Gastrocnemius medialis (tissue), 4 donors: Measurements from ENCODE around the gene OR52K1.

Experiments
- POLR2A ChIP-seq, 2 donors: fragments of 450-650 bp; IDR thresholded peaks; one replicate each; pipeline ENCODE4 v1.6.1; 2017; ENCODE audit warnings: antibody characterized with exemption in 2 of 2, mild to moderate bottlenecking in 2 of 2, moderate library complexity in 2 of 2
- TF ChIP-seq, protein P1 (sequence below), 5 experiments: fragments of 450-650 bp in 3 of 5; fragments of 200-600 bp in 2 of 5; sonication (generic) in 2 of 5; IDR thresholded peaks in 4 of 5; conservative IDR thresholded peaks in 1 of 5; 1 replicate in 4 of 5; 2 replicates in 1 of 5; pipeline ENCODE4 v1.5.1; 2016 to 2019; ENCODE audit warnings: antibody characterized with exemption in 5 of 5, mild to moderate bottlenecking in 3 of 5, moderate library complexity in 3 of 5

DNA sequence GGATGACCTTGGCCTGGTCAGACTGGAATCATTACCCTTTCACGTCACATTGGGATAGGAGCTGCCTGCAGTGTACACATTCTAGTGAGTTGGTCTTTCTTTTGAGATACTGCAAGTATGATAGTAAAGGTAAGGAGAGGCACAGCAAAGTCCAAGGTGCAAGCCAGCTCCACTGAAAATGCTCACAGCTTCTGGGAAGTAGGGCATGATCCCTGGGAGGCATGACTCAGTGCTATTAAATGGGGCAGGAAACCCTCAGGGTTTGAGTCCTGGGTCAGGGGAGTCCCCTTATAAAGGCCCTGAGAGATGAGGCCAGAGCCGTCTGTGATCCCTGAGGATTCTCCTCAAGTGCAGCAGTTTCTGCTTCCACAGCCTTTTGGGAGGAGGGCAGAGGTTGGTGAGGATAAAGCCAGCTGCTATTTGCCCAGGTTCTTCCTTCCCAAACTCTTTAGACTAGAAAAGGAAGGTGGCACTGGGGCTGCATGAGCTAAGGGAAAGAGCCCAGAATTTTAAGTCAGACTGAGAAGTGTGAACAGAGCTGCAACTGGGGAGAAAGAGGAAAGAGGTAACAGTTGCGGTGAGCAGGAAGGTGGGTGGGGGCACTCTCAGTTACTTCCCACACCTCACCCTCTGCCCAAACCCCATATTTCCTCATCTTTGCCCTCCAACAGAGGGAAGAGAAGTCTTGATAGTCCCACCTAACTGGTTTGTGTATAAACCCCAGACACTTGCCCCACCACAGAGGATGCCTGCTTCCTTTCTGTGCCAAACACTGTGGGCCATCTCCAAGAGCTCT, 14.4 kb upstream of the OR52K1 start:
- TF ChIP-seq POLR2A (IDR thresholded peaks at IDR 0.05), result no peak
- TF ChIP-seq, protein P1, sequence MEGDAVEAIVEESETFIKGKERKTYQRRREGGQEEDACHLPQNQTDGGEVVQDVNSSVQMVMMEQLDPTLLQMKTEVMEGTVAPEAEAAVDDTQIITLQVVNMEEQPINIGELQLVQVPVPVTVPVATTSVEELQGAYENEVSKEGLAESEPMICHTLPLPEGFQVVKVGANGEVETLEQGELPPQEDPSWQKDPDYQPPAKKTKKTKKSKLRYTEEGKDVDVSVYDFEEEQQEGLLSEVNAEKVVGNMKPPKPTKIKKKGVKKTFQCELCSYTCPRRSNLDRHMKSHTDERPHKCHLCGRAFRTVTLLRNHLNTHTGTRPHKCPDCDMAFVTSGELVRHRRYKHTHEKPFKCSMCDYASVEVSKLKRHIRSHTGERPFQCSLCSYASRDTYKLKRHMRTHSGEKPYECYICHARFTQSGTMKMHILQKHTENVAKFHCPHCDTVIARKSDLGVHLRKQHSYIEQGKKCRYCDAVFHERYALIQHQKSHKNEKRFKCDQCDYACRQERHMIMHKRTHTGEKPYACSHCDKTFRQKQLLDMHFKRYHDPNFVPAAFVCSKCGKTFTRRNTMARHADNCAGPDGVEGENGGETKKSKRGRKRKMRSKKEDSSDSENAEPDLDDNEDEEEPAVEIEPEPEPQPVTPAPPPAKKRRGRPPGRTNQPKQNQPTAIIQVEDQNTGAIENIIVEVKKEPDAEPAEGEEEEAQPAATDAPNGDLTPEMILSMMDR (IDR thresholded peaks at IDR 0.05 in 4 of 5, conservative IDR thresholded peaks at IDR 0.05 in 1 of 5), result no peak
